GM12878 (cell line): ENCODE data around the gene AZU1.
A peak's percentile ranks its signal among the peaks of the same experiment; 100 is the strongest.

ENCODE experiments used
- CBFB ChIP-seq: IDR thresholded peaks from 2 replicates; pipeline ENCODE4 v1.6.1; 2016; ENCODE audit warnings: antibody characterized with exemption, low read depth
- CTCF ChIP-seq, 3 experiments: IDR thresholded peaks in 2 of 3; conservative IDR thresholded peaks in 1 of 3; 2 replicates each; pipeline ENCODE4 v1.5.1; 2011; ENCODE audit warnings: low read depth in 3 of 3, low read length in 3 of 3, mild to moderate bottlenecking in 3 of 3, control low read depth in 2 of 3, moderate library complexity in 2 of 3, inconsistent platforms in 1 of 3, mixed read lengths in 1 of 3; ENCODE audit not compliant: control insufficient read depth in 2 of 3, insufficient read depth in 1 of 3; ENCODE audit errors: extremely low read depth in 1 of 3
- E4F1 ChIP-seq: fragments of 450-650 bp; IDR thresholded peaks from 2 replicates; pipeline ENCODE4 v1.6.1; 2018; ENCODE audit warnings: borderline replicate concordance, mild to moderate bottlenecking; ENCODE audit not compliant: partially characterized antibody
- EZH2 ChIP-seq: IDR thresholded peaks from 2 replicates; pipeline ENCODE4 v1.6.1; 2012; ENCODE audit warnings: low read depth, mild to moderate bottlenecking, control low read depth, inconsistent platforms, low read length, borderline replicate concordance; ENCODE audit not compliant: control insufficient read depth
- NFYB ChIP-seq: IDR thresholded peaks from 2 replicates; pipeline ENCODE4 v1.6.1; 2011; ENCODE audit warnings: low read depth, mild to moderate bottlenecking, low read length, improper control_type of control experiment, moderate library complexity; ENCODE audit not compliant: insufficient read depth
- NKRF ChIP-seq: fragments of 450-650 bp; conservative IDR thresholded peaks from 2 replicates; pipeline ENCODE4 v1.6.1; 2017; ENCODE audit warnings: mild to moderate bottlenecking, moderate library complexity
- NRF1 ChIP-seq: conservative IDR thresholded peaks from 2 replicates; pipeline ENCODE4 v1.6.1; 2011; ENCODE audit warnings: mild to moderate bottlenecking, low read depth, low read length, improper control_type of control experiment
- POLR2A ChIP-seq: IDR thresholded peaks from 2 replicates; pipeline ENCODE4 v1.6.1; 2011; ENCODE audit warnings: low read depth, mild to moderate bottlenecking, low read length
- RAD21 ChIP-seq: IDR thresholded peaks from 2 replicates; pipeline ENCODE4 v1.6.1; 2011; ENCODE audit warnings: mild to moderate bottlenecking, low read depth, low read length, moderate library complexity; ENCODE audit not compliant: insufficient read depth
- RBBP5 ChIP-seq: fragments of 200-600 bp; sonication (generic); conservative IDR thresholded peaks from 2 replicates; pipeline ENCODE4 v1.6.1; 2016
- TBL1XR1 ChIP-seq: IDR thresholded peaks from 2 replicates; pipeline ENCODE4 v1.6.1; 2012; ENCODE audit warnings: low read depth, low read length, improper control_type of control experiment
- TCF12 ChIP-seq: IDR thresholded peaks from 2 replicates; pipeline ENCODE4 v1.6.1; 2011; ENCODE audit warnings: low read depth, mild to moderate bottlenecking, low read length
- ZNF207 ChIP-seq: fragments of 450-650 bp; IDR thresholded peaks from 2 replicates; pipeline ENCODE4 v1.6.1; 2014; ENCODE audit warnings: antibody characterized with exemption, mild to moderate bottlenecking, borderline replicate concordance

- no peak for TF ChIP-seq RAD21
- TF ChIP-seq POLR2A = 0 out of 2 replicates have a peak, but pooled peaks have one; percentile 12
- TF ChIP-seq CTCF (IDR thresholded peaks at IDR 0.05 in 2 of 3, conservative IDR thresholded peaks at IDR 0.05 in 1 of 3; ENCODE audit: control insufficient read depth in 2 of 3, extremely low read depth in 1 of 3, insufficient read depth in 1 of 3, low read depth in 3 of 3, low read length in 3 of 3) = no peak
- TF ChIP-seq NKRF = no peak
- no peak for TF ChIP-seq EZH2
- TF ChIP-seq NRF1 = no peak
- no peak for TF ChIP-seq NFYB
- no peak for TF ChIP-seq E4F1
- no peak for TF ChIP-seq TBL1XR1
- no peak for TF ChIP-seq RBBP5
- no peak for TF ChIP-seq TCF12
- TF ChIP-seq CBFB = no peak
- TF ChIP-seq ZNF207 = no peak
Observed at GRCh38 chr19:876780-877314, 49.2 kb downstream of the AZU1 start.
